CD4-positive, alpha-beta T cell treated with Interleukin-4 for 1 hour (primary cell): Measurements from ENCODE around the gene TXNDC8.
"Not testable (repeated sequence)": the region's sequence is repeated elsewhere in the genome, so short reads cannot be mapped to it uniquely, and the experiment has no call there.

ENCODE experiments used
- DNase-seq, 2 donors: peaks; one replicate each; pipeline ENCODE4 v3.0.0-alpha.2; 2020 to 2022

The TXNDC8 gene

DNA sequence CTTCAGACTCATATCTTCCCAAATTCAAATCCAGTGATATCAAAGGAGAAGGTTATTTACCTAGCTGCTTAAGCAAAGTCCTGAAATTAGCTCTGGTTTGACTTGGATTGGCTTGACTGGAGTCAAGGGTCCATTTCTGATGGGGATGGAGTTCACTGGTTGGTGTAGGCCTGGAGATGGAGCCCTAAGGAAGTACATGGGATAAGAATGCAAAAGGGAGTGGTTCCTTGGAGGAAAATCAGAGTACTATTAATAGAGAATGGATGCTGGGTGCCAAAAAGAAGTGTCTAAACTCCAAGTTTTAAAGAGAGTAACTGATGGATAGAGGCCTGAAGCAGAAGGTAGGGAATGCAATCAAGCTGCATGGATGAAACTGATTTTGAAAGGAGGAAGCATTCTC, 13.8 kb downstream of the TXNDC8 start:
- DNase-seq: no peak

DNA sequence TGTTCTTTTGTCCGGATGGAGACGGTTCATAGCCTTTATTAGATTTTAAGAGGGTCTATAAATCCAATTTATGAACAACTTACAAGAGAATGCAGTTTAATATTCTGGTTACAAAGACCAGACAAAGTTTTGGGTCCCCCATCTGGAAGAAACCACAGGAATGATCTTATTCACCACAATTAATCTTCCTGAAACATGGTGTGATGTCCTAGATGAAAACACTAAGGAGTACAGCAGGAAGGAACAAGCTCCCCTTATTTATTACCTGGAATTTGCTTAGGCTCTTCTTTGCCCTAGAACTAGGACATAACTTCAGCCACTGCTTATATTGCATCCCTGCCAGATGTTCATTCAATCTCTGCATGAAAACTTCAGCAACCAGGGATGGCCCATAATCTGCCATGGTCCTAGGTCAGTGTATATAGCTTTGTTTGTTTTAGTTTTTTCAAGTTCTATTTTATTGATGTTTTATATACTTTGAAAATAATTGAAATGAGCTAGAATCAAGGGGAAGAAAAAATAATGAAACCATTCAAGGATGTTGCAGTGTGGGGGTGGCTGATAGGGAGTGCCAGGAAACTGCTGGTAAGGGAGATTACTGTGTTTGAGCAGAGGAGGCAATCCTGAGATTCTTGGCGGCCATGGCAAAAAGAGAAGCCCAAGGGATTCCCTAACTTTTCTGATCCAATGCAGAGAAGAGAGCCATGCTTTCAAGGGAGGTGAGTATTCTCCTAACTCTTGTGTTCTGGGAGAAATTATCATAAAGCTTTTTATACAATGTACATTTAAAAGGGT, 16.8 kb downstream of the TXNDC8 start:
- DNase-seq: no peak

DNA sequence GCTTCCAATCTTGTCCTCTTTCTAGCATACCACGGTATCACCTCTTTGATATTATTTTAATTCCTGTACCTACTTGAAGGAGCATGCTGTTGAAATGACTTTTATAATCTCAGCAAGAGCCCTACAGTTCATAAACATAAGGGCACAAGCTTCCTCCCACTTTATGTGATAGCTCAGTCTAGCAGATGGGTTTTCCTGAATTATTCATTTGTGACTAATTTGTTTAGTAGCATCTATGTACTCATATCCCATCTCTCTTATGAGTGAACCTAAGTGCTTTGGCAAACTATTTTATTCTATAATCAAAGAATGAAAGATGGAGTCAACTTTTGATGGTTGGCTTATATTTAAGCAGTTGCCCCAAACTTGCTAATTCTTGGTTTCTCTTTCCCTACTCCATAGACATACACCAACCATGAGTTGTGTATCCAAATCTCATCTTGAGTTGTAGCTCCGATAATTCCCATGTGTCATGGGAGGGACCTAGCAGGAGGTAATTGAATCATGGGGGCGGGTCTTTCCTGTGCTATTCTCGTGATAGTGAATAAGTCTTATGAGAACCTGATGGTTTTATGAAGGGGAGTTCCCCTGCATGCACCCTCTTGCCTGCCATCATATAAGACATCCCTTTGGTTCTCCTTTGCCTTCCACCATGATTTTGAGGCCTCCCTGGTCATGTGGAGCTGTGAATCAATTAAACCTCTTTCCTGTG, 17.7 kb downstream of the TXNDC8 start:
- no peak for DNase-seq

GRCh38 chr9:110317911-110318310, 19.8 kb downstream of the TXNDC8 start:
- no peak for DNase-seq

- no peak for DNase-seq
Measured at GRCh38 chr9:110316261-110317075, 21.2 kb downstream of the TXNDC8 start.

- not testable (repeated sequence) for DNase-seq
Measured at GRCh38 chr9:110311978-110312377, 25.7 kb downstream of the TXNDC8 start.

DNA sequence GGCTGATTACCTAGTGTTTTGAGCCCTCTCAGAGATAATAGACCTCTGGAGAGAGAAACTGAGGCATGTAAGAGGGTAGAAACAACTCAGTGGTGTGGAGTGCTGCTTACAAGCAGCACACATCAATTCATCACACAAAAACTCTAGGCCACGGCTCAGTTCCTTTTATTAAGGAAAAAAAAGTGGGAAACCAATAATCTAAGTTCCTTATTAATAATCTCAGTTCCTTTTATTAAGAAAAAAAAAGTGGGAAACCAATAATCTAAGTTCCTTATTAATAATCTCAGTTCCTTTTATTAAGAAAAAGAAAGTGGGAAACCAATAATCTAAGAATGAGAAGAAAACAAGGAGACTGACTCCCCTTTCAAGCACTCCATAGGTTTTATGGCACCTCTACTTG, 28.0 kb downstream of the TXNDC8 start:
- DNase-seq: no peak

DNA sequence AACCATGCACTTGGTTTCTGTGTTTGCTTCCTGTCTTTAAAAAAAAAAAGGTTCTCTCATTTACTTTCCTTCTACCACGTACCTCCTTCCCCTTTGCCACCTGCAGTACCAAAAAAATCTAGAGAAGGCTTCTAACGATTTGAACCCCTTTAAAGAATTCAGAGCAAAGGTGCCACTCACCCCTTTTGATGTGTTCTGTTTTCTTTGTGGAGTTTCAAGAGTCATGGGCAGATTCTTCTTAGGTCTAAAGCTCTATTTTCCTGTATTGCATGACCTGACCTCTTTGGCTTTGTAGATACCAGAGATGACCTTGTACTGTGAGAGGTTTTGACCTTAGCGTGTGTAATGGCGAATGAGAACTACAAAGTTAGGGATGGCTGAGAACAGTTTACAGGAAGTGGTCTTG, 29.0 kb downstream of the TXNDC8 start:
- DNase-seq: no peak

- no peak for DNase-seq
Measured at GRCh38 chr9:110307191-110307590, 30.5 kb downstream of the TXNDC8 start.

DNA sequence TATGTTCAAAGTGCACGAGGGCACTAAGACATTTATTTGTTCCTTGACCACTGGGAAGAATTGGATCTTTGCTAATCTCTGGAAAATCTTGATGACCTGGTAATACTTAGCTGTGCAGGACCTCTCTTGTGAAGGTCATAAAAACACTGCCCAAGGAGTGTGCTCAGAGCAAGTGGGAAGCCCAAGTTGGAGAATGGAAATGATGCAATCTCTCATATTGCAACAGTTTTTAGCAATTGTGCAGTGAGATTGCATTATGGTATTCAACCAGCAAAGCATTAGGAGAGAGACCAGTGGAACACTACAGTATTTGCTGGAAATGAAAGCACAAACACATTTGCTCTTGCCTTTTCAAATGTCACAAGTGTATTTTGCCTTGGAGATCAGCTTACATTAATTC, 34.5 kb downstream of the TXNDC8 start:
- DNase-seq: no peak

GRCh38 chr9:110298043-110298605, 39.5 kb downstream of the TXNDC8 start:
- no peak for DNase-seq

GRCh38 chr9:110293248-110293647, 44.4 kb downstream of the TXNDC8 start:
- no peak for DNase-seq

DNA sequence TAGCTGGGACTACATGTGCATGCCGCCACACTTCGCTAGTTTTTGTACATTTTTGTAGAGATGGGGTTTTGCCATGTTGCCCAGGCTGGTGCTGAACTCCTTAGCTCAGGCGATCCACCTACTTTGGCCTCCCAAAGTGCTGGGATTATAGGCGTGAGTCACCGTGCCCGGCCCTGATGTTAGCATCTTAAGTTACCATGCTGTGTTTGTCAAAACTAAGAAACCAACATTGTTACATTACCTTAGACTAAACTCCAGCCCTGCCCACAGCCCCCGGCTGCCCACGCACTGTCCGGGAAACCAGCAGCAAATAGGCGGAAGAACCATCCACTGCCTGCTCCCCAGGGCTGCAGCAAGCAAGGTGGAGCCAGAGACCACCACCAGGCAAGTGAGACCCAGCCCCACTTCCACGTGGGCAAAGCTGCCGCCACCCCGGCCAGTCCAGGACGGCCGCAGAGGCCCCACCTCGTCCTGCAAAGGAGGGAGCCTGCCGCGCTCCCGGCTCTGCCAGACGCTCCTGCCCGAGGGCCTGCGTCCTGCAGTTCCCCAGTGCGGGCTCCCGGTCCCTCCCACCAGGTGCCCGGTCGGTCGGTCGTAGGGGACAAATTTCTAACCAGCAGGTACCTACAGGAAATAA, 45.6 kb downstream of the TXNDC8 start:
- DNase-seq: no peak

- DNase-seq: no peak
Measured at GRCh38 chr9:110290001-110290400, 47.7 kb downstream of the TXNDC8 start.

- DNase-seq: no peak
Measured at GRCh38 chr9:110288503-110288902, 49.2 kb downstream of the TXNDC8 start.

DNA sequence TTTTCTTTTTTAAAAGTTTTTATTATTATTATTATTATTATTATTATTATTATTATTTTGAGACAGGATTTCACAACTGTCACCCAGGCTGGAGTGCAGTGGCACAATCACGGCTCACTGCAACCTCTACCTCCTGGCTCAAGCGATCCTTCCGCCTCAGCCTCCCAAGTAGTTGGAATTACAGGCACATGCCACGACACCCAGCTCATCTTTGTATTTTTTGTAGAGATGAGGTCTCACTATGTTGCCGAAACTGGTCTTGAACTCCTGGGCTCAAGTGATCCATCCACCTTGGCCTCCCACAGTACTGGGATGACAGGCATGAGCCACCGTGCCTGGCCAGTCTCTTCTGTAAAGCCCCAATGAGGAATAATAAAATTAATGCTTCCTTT, 50.4 kb downstream of the TXNDC8 start:
- no peak for DNase-seq

DNA sequence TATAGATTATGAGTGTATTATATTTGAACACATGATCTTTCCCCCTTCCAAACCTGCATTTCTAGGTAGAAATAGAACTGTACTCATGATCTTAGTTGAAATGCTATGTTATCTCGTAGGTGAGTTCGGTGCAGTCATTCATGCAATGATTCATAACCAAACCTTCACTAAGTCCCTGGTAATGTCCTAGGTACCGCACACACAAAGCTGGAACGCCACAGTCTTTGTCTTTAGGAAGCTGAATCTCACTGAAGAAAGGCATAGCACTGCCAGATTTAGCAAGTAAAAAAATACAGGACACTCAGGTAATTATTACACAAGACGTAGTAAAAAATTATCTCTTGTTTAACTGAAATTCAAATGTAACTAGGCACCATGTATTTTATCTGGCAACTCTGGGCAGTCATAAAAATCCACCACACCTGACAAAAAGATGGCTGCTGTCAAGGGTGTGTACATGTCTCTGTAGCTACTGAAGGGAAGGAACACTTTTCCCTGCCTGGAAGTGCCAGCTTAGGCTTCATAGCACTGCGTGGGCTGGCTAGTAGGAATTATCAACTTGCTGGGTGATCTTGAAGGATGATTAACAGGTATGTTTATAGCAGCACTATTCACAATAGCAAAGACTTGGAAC, 53.3 kb downstream of the TXNDC8 start:
- DNase-seq: no peak

GRCh38 chr9:110283751-110284150, 53.9 kb downstream of the TXNDC8 start:
- DNase-seq: no peak

GRCh38 chr9:110282739-110283081, 55.0 kb downstream of the TXNDC8 start:
- no peak for DNase-seq

DNA sequence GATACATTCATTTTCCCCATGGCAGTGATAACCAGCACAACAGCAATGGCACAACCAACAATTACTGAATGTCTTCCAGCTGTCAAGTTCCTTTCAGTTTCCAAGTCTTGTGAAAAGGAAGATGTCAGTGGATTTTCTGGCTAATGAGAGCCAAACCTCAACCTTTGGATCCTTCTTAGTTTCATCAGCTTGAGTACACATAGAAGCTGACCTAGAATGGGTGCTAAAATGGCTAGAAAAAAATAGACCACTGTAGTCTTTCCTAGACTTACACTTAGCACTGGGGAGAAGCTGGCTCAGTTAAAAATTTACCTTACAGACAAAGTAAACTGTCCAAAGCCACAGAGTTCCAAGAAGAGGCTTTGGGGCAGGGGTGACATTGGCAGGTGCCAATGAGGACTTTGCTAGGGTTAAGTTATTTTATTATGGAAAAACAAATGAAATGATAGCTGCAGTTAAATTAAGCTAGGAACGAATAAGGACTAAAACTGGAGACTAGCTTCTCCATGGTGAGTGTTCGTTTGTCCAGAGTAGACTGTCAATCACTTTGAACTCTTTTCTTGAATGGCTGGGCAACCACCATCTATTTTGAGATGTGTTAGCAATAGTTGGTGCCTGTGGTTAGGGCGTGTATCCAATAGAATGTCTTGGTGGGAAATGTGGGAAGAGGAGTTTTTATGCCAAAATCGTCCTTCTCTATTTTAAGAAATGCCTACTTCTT, 55.5 kb downstream of the TXNDC8 start:
- DNase-seq: no peak

DNA sequence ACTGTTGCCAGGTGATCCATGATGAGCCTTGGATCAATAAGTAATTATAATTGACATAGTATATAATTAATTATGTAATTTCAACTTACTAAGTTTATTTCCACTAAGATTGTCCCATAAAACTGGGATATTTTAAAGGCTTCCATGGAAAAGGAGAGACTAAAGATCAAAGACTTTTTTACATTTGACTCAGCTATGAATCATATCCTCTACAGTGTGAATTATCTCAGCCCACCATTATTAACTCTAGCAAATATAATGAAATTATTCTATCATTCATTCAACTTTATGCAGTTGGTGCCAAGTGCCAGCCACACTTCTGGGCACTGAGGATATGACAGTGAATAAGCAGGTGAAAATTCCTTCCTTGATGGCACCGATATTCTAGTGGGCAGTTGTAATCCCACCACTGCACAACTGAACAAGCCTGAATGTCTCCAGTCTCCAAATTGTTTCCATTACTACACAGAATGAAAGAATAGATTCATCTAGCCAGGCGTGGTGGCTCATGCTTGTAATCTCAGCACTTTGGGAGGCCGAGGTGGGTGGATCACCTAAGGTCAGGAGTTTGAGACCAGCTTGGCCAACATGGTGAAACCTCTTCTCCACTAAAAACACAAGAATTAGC, 59.5 kb downstream of the TXNDC8 start:
- no peak for DNase-seq
